ENCODE measurements around the gene KLK8.
A peak's percentile ranks its signal among the peaks of the same experiment; 100 is the strongest.

Gene KLK8

GRCh38 chr19:51001515-51001914 is at the start of gene KLK8:
Gene KLK8, minus strand, starts transcription at chr19:51001604. Its CDS starts 437 bp downstream, at chr19:51001167.
- no peak for DNase-seq

- no peak for DNase-seq
Observed at GRCh38 chr19:51047031-51047335, 45.6 kb upstream of the KLK8 start.

GRCh38 chr19:51044327-51044726 is 42.9 kb upstream of the KLK8 start:
- no peak for DNase-seq

GRCh38 chr19:51043497-51043896 is 42.1 kb upstream of the KLK8 start:
- no peak for DNase-seq

- DNase-seq, result no peak
Observed at GRCh38 chr19:51040151-51040550, 38.7 kb upstream of the KLK8 start.

- DNase-seq, result no peak
Observed at GRCh38 chr19:51036519-51036918, 35.1 kb upstream of the KLK8 start.

- DNase-seq, result peak in 1 of 2 experiments; percentile 30
Observed at GRCh38 chr19:51034704-51035103, 33.3 kb upstream of the KLK8 start, which contains the start of gene KLK12. Gene KLK12, minus strand, starts transcription at chr19:51035002. Its CDS starts 381 bp downstream, at chr19:51034621.

- DNase-seq, result no peak
Observed at GRCh38 chr19:51031880-51032225, 30.4 kb upstream of the KLK8 start.

GRCh38 chr19:51031220-51031879 is 29.9 kb upstream of the KLK8 start:
- no peak for DNase-seq

- no peak for DNase-seq
Observed at GRCh38 chr19:51030631-51031030, 29.2 kb upstream of the KLK8 start.

- no peak for DNase-seq
Observed at GRCh38 chr19:51029718-51030117, 28.3 kb upstream of the KLK8 start.

GRCh38 chr19:51027873-51028272 is 26.5 kb upstream of the KLK8 start:
- no peak for DNase-seq

GRCh38 chr19:51027126-51027806 is 25.9 kb upstream of the KLK8 start:
- no peak for DNase-seq

GRCh38 chr19:51026554-51026831 is 25.1 kb upstream of the KLK8 start, which contains the start of gene KLK11:
Gene KLK11, minus strand, starts transcription at chr19:51026616. Its CDS starts 985 bp downstream, at chr19:51025631.
- peak in 1 of 2 experiments; percentile 32 for DNase-seq

GRCh38 chr19:51025809-51026553 is 24.6 kb upstream of the KLK8 start:
- DNase-seq, result no peak

GRCh38 chr19:51025401-51025800 is 24.0 kb upstream of the KLK8 start:
- no peak for DNase-seq

GRCh38 chr19:51024924-51025323 is 23.5 kb upstream of the KLK8 start:
- DNase-seq, result peak; percentile 25 to 46

GRCh38 chr19:51023946-51024345 is 22.5 kb upstream of the KLK8 start:
- no peak for DNase-seq

GRCh38 chr19:51022526-51022925 is 21.1 kb upstream of the KLK8 start:
- DNase-seq, result no peak

GRCh38 chr19:51020988-51021651 is 19.7 kb upstream of the KLK8 start:
- DNase-seq, result peak; percentile 84 to 89

- DNase-seq, result no peak
Observed at GRCh38 chr19:51019544-51019925, 18.1 kb upstream of the KLK8 start, which contains the start of gene KLK10. Gene KLK10, minus strand, starts transcription at chr19:51019709. Its CDS starts 579 bp downstream, at chr19:51019130.

GRCh38 chr19:51018745-51019543 is 17.5 kb upstream of the KLK8 start:
- DNase-seq, result peak in 1 of 2 experiments; percentile 39

Data from NCI-H526 (cell line).